ENCODE results near the gene SUSD3. TPM values are rescaled to one million over a fixed set of nuclear protein-coding genes. Genes with fewer than 3 reads are reported as not detected.
A peak's percentile ranks its signal among the peaks of the same experiment; 100 is the strongest.
"Not testable (repeated sequence)": the region's sequence is repeated elsewhere in the genome, so short reads cannot be mapped to it uniquely, and the experiment has no call there.

The SUSD3 gene
- total RNA-seq, 1 donor from 2014 or later, result 0.96 TPM

- ATAC-seq, result no peak
Observed at GRCh38 chr9:93094658-93095204, 36.2 kb downstream of the SUSD3 start.

- peak; percentile 89 for ATAC-seq
Observed at GRCh38 chr9:93095205-93096130, 37.0 kb downstream of the SUSD3 start.

GRCh38 chr9:93096131-93096802, 37.8 kb downstream of the SUSD3 start, which contains the start of gene CARD19:
Gene CARD19 (plus strand): TSS chr9:93096217. CDS start chr9:93096346, 129 bp downstream.
- peak; percentile 14 for ATAC-seq

GRCh38 chr9:93096811-93097382, 38.4 kb downstream of the SUSD3 start:
- no peak for ATAC-seq

- no peak for ATAC-seq
Observed at GRCh38 chr9:93097511-93098201, 39.2 kb downstream of the SUSD3 start.

- ATAC-seq, result peak; percentile 42
Observed at GRCh38 chr9:93098236-93098946, 39.9 kb downstream of the SUSD3 start.

- ATAC-seq, result no peak
Observed at GRCh38 chr9:93099551-93100275, 41.2 kb downstream of the SUSD3 start.

GRCh38 chr9:93100276-93100636, 41.8 kb downstream of the SUSD3 start:
- no peak for ATAC-seq

GRCh38 chr9:93101086-93101485, 42.6 kb downstream of the SUSD3 start:
- ATAC-seq, result not testable (repeated sequence)

GRCh38 chr9:93105620-93106019, 47.1 kb downstream of the SUSD3 start:
- ATAC-seq, result no peak

GRCh38 chr9:93107151-93107824, 48.8 kb downstream of the SUSD3 start:
- no peak for ATAC-seq

- no peak for ATAC-seq
Observed at GRCh38 chr9:93107825-93108161, 49.3 kb downstream of the SUSD3 start.

GRCh38 chr9:93108291-93109041, 50.0 kb downstream of the SUSD3 start:
- peak; percentile 11 for ATAC-seq

- ATAC-seq, result no peak
Observed at GRCh38 chr9:93110311-93110855, 51.9 kb downstream of the SUSD3 start.

GRCh38 chr9:93111001-93111370, 52.5 kb downstream of the SUSD3 start:
- ATAC-seq, result no peak

- ATAC-seq, result no peak
Observed at GRCh38 chr9:93111371-93112115, 53.0 kb downstream of the SUSD3 start.

- ATAC-seq, result no peak
Observed at GRCh38 chr9:93112116-93112863, 53.8 kb downstream of the SUSD3 start.

GRCh38 chr9:93112864-93113389, 54.4 kb downstream of the SUSD3 start:
- no peak for ATAC-seq
